H1 (cell line): ENCODE results near the gene JMJD1C. TPM values are rescaled to one million over a fixed set of nuclear protein-coding genes. Genes with fewer than 3 reads are reported as not detected.

Source experiments
- CBX5 ChIP-seq: fragments of 300-800, 300-1000 bp; sonication (generic); IDR thresholded peaks from 2 replicates; pipeline ENCODE4 v1.7.1; 2016; ENCODE audit warnings: antibody characterized with exemption, low read length, low read depth
- EGR1 ChIP-seq: IDR thresholded peaks from 2 replicates; pipeline ENCODE4 v1.6.1; 2011; ENCODE audit warnings: low read depth, low read length, borderline replicate concordance
- POLR2AphosphoS5 ChIP-seq: IDR thresholded peaks from 2 replicates; pipeline ENCODE4 v1.6.1; 2011; ENCODE audit warnings: low read depth, low read length
- RAD21 ChIP-seq, 2 experiments: IDR thresholded peaks in 1 of 2; conservative IDR thresholded peaks in 1 of 2; 2 replicates each; pipeline ENCODE4 v1.6.1; 2011; ENCODE audit warnings: low read depth in 2 of 2, low read length in 2 of 2, improper control_type of control experiment in 1 of 2, inconsistent platforms in 1 of 2, mild to moderate bottlenecking in 1 of 2, moderate library complexity in 1 of 2
- RFX5 ChIP-seq: IDR thresholded peaks from 2 replicates; pipeline ENCODE4 v1.6.1; 2011; ENCODE audit warnings: low read depth, low read length, improper control_type of control experiment, borderline replicate concordance
- SP1 ChIP-seq: IDR thresholded peaks from 2 replicates; pipeline ENCODE4 v1.6.1; 2011; ENCODE audit warnings: low read depth, low read length
- SRF ChIP-seq: IDR thresholded peaks from 2 replicates; pipeline ENCODE4 v1.6.1; 2011; ENCODE audit warnings: mild to moderate bottlenecking, low read depth, low read length, moderate library complexity
- YY1 ChIP-seq: IDR thresholded peaks from 2 replicates; pipeline ENCODE4 v1.6.1; 2011; ENCODE audit warnings: low read depth, mild to moderate bottlenecking, low read length
- polyA plus RNA-seq, 7 experiments: library from polyadenylated mRNA; depleted of rRNA in 3 of 7; stranded (reverse) in 5 of 7; unstranded in 2 of 7; fragments of >200 nt in 5 of 7; fragments of 200-250 nt in 2 of 7; gene quantifications; 1 replicate in 5 of 7; 2 replicates in 1 of 7; 4 replicates in 1 of 7; pipeline versions ENCODE4 v1.2.1 to v1.2.3, GENCODE V29; 2011 to 2013; ENCODE audit warnings: missing spikeins in 2 of 7, mixed read lengths in 2 of 7
- total RNA-seq: library from RNA; stranded (reverse); fragmentation: NEBNext Ultra II Directional; extraction: Animal tissue kit (Norgen Biotek cat#: 25700); gene quantifications from 2 replicates; pipeline ENCODE4 v1.2.1, GENCODE V29; 2021
- TF ChIP-seq, protein P1 (sequence below): IDR thresholded peaks from 2 replicates; pipeline ENCODE4 v1.6.1; 2012; ENCODE audit warnings: low read length, inconsistent platforms

JMJD1C gene
- total and polyA plus RNA-seq, 2 of the 8 experiments (the other 6 are each of a cell fraction or from before 2014, with no cell fraction given) = 54.5 to 210 TPM

DNA sequence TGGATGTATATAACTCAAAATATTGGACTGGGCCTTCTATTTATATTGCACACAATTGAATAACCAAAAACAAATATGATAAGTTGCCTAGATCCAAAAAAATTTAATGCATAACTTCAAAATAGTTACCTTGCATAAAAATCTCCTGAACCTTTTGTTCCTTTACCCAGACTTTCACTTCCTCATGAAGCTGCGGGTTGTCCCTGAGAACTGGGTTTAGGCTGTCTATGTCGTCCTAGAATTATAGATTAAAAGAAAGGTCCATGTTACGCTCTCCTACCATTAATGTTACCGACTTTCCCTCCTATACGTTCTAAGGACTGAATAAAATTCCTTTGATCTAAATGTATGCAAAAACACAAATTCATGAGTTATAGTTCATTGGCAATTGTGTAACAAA lies 246.0 kb downstream of the JMJD1C start (continued):
- no peak for TF ChIP-seq CBX5
- no peak for TF ChIP-seq EGR1
- TF ChIP-seq, protein P1, sequence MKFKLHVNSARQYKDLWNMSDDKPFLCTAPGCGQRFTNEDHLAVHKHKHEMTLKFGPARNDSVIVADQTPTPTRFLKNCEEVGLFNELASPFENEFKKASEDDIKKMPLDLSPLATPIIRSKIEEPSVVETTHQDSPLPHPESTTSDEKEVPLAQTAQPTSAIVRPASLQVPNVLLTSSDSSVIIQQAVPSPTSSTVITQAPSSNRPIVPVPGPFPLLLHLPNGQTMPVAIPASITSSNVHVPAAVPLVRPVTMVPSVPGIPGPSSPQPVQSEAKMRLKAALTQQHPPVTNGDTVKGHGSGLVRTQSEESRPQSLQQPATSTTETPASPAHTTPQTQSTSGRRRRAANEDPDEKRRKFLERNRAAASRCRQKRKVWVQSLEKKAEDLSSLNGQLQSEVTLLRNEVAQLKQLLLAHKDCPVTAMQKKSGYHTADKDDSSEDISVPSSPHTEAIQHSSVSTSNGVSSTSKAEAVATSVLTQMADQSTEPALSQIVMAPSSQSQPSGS = no peak
- no peak for TF ChIP-seq SP1
- no peak for TF ChIP-seq RAD21 (IDR thresholded peaks at IDR 0.05 in 1 of 2, conservative IDR thresholded peaks at IDR 0.05 in 1 of 2; ENCODE audit: low read depth in 2 of 2, low read length in 2 of 2)
- no peak for TF ChIP-seq POLR2AphosphoS5
- no peak for TF ChIP-seq YY1
- no peak for TF ChIP-seq SRF
- no peak for TF ChIP-seq RFX5
